Activated naive CD4-positive, alpha-beta T cell treated with anti-CD3 and anti-CD28 coated beads, Interleukin-2, amount 50 U/mL, for 16 hours (primary cell): ENCODE measurements around the gene GRIN1.
"Not testable (repeated sequence)": the region's sequence is repeated elsewhere in the genome, so short reads cannot be mapped to it uniquely, and the experiment has no call there.

Source experiments
- DNase-seq: peaks from one replicate; pipeline ENCODE4 v3.0.0-alpha.2; 2020

GRIN1 gene

DNA sequence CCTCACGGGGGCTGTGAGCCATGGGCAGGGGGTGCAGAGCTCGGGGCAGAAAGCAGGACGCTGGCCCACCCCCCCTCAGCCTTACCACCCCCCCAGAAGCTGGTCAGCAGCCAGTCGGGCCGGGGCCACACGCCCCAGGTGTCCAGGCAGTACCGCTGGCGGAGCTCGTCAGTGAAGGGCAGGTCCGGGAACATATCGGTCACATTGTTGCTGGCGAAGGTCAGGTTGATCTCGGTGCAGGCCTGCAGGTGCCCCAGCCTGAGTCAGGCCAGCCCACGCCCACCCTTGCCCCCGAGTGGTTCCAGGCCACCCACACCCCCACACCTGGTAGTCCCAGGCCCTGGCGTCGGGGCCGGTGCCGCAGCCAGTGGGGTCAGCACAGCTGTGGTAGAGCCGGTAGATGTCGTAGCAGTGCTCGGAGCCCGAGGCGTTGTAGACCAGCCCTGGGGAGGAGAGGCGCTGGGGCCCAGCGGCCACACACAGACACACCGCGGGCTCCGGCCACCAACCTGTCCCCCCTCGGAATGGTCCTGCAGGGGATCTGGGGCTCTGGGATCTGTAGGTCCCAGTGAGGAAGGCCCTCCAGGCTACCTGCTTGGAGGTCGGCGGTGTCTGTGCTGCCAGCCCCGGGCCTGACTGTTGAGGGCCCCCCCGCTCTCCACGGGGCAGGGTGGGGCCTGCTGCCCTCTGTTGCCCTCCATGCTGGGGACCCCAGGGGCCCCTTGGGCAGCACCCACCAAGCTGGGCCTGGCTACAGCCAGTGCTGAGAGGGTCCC lies 27.0 kb upstream of the GRIN1 start:
- DNase-seq = no peak

DNA sequence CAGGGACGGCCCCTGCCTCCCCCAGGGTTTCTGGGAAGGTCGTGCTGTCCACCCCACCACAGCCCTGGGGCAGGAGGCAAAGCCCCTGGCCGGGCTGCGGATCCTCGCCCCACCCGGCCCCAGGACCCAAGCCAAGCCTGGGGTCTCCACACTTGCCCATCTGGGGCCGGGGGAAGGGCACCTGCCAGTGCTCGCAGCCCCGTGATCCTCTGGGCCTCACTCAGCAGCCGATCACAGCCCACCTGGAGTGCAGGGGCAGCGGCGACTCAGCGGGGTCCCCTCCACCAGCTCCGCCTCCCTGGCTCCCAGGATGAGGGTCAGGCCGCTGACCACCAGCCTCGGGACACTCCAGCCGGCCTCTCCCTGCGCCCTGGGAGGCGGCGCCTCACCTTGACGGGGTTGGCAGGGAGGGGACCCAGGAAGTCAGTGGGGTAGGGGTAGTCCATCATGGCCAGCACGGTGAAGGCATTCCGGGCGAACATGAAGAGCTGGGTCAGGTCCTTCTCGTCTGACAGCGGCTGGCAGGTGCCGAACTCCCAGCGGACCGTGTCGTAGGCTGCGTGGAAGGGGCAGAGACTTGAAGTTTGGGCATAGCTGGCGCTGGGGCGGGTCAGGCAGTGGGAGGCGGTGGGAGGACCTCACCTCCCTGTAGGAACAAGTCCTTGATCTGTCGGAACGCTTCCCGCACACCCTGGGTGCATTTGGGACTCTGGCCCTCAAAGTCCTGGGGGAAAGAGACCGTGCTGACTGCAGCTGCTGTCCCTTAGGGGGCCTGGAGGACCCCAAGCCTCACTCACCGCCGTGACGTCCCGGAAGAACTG lies 26.2 kb upstream of the GRIN1 start:
- DNase-seq = no peak

GRCh38 chr9:137113385-137114159 lies 25.4 kb upstream of the GRIN1 start:
- peak; percentile 45 for DNase-seq

DNA sequence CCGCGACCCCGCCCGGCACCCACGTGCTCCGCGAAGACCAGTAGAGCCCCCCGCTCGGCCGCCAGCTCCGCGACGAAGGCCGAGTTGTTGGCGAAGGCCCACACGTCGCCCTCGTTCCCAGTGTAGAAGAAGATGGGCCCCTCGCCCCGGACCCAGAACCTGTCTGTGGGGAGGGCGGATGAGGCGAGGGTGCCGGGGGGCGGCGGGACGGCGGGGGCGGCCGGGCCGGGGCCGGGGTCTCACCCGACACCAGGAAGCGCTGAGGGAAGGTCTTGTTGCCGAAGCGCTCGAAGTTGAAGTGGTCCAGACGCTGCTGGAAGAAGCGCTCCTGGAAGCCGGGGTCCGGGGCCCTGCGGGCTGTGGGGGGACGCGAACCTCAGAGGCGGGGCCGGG lies 24.7 kb upstream of the GRIN1 start:
- no peak for DNase-seq

DNA sequence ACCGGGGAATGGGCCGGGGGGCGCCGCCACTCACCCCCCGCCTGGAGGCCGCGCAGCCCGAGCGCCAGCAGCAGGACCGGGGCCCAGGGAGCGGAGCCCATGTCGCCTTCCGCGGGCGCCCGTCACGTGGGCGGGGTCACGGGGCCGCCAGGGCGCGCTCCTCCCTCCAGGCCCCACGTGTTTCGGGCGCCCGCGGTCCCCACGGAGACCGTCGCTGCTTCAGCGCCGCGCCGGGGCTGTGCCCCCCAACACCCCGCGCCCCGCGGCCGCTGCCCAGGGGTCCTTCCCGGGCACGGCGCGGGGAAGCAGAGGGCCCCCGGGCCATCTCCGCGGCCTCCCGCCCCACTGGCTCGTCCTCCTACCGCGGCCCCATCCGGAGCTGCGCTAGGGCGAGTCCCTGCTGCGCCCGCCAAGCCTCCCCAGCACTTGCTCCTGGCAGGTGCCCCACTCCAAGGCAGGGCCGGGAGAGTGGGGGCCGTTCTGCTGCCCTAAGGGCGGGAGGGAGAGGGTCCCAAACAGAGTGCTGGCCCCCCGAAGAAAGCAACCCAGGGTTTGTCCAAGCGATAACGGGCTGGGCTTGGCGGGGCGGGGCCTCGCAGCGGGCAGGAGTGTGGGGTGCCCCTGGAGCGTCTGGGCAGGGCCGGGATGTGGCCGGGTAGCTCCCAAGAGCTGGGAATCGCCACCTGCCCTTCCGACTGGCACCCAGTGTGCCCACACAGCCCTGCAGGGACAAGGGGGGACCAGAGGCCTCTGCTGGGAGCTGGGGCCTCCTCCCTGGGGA lies 24.2 kb upstream of the GRIN1 start, which contains the start of gene DPP7:
DPP7 (minus strand) TSS at position 121 of the 781 bp plus-strand sequence; CDS start at position 101, 20 bp downstream.
- peak; percentile 83 for DNase-seq

GRCh38 chr9:137115394-137116026 lies 23.4 kb upstream of the GRIN1 start:
- DNase-seq = no peak

- no peak for DNase-seq
Observed at GRCh38 chr9:137116027-137116507, 22.9 kb upstream of the GRIN1 start.

DNA sequence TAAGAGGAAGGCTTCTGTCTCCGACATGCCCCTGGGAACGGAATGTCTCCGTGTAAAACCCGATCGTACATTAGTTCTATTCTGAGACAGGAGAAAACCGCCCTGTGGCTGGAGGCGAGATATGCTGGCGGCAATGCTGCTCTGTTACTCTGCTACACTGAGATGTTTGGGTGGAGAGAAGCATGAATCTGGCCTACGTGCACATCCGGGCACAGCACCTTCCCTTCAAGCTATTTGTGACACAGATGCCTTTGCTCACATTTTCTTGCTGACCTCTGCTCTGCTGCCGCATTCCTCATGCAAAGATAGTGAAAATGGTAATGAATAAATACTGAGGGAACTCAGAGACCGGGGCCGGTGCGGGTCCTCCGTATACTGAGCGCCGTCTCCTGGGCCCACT lies 22.2 kb upstream of the GRIN1 start:
- no peak for DNase-seq

GRCh38 chr9:137117269-137117731 lies 21.7 kb upstream of the GRIN1 start:
- DNase-seq = no peak

DNA sequence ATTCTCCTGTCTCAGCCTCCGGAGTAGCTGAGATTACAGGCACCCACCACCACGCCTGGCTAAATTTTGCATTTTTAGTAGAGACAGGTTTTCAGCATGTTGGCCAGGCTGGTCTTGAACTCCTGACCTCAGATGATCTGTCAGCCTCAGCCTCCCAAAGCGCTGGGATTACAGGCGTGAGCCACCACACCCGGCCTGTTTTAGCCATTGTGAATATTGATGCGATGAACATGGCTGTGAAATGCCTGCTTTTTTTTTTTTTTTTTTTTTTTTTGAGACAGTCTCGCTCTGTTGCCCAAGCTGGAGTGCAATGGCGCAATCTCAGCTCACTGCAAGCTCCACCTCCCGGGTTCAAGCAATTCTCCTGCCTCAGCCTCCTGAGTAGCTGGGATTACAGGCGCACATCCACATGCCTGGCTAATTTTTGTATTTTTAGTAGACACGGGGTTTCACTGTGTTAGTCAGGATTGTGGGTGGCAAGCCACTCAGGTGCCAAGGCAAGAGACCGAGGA lies 20.8 kb upstream of the GRIN1 start:
- DNase-seq = not testable (repeated sequence)

- DNase-seq = not testable (repeated sequence)
Observed at GRCh38 chr9:137121927-137122795, 16.8 kb upstream of the GRIN1 start.

DNA sequence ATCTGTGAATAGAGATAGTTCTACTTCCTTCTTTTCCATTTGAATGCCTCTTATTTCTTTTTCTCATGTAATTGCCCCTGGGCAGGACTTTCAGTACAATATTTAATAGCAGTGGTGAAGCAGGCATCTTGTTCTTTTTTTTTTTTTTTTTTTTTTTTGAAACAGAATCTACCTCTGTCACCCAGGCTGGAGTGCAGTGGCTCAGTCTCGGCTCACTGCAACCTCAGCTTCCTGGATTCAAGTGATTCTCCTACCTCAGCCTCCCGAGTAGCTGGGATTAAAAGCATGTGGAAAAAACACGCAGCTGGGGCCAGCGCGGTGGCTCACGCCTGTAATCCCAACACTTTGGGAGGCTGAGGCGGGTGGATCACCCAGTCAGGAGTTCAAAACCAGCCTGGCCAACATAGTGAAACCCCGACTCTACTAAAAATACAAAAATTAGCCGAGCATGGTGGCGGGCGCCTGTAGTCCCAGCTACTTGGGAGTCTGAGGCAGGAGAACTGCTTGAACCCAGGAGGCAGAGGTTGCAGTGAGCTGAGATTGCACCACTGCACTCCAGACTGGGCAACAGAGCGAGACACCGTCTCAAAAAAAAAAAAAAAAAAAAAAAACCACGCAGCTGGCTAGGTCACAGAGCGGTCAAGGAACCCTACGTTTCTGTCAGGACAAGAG lies 16.0 kb upstream of the GRIN1 start:
- DNase-seq = not testable (repeated sequence)

DNA sequence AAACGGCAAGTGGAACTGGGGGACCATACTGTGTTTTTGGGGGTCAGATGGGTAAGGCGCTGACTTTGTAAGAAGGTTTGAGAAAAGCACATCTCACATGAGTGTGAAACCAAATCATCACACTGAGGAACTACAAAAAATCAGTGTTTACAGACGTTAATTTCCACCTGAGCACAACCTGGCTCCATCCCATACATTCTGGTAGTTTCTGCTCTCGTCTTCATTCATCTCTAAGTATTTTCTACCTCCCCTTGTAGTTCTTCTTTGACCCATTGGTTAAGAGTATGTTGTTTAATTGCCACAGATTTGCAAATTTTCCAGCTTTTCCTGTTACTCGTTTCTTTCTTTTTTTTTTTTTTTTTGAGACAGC lies 15.5 kb upstream of the GRIN1 start:
- DNase-seq = no peak

- DNase-seq = not testable (repeated sequence)
Observed at GRCh38 chr9:137123952-137124462, 14.9 kb upstream of the GRIN1 start.

- DNase-seq = no peak
Observed at GRCh38 chr9:137126786-137127185, 12.2 kb upstream of the GRIN1 start.

DNA sequence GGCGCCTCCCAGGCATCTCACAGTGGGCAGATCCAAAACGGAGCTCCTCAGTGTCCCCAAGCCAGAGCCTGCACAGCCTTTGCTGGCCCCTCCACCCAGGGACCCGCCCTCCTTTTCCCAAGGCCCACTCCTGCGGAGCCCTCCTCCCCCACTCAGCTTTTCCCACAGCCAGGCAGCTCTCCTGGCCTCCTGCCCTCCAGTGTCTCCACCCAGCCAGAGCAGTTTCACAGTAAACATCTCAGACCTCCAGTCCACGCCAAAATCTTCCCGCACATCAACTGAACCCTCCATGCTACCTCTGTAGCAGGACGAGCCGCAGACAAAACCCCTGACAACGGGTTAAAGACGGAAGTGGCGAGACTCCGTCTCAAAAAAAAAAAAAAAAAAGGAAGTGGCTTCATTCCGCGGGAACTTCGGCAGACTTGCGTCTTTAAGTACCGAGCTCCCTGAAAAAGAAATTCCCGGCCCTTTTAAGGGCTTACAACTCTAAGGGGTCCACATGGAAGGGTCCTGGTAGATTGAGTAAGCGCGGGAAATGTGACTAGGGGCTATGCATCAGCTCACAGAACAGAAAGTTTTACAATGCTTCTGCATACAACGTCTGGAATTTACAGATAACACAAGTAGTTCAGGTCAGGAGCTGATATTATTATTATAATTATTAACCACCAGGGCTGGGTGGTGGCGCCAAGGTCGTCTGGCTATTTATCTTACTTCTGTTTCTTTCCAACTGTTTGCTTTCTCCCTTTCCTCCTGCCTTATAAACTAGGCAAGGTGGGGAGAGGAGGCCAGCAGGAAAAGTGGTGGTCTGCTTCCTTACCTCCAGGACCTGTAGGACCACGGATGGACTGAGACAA lies 11.4 kb upstream of the GRIN1 start:
- no peak for DNase-seq

DNA sequence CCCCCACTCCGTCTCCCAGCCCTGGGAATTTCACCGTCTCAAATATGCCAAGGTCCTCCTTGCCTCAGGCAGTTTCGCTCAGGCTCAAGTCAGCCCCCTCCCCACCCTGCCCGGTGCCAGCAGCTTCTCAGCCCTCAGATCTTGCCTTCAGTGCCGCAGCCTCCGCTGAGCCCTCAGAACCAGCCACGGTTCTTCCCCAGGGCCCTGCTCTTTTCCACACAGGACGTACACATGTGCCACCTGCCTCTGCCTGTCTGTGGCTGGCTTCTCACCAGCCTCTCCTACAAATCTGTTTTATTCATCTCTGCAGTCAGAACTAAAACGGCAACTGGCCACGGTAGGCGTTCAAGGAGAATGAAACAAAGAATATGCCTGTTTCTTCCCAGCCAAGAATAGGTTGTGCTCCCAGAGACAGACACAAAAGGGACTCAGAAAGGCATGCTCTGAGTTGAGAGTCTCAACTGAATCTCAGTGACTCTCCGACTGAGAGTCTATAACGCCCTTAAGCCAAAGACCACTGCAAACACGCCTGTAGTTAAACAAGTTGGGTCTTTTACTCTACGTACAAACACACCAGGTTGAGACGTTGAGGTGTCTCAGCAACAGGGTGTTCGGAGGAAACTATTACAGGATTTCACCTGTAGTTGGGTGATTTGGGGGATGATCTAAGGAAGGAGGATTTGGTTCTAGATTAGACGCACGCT lies 10.6 kb upstream of the GRIN1 start:
- DNase-seq = peak; percentile 41
